NCI-H1417 (cell line): ENCODE measurements around the gene OGFR.
A peak's percentile ranks its signal among the peaks of the same experiment; 100 is the strongest.

Source experiments
- DNase-seq, 3 experiments: peaks; one replicate each; lab custom pipeline; 2025; lab: John Stamatoyannopoulos, UW

OGFR gene

DNA sequence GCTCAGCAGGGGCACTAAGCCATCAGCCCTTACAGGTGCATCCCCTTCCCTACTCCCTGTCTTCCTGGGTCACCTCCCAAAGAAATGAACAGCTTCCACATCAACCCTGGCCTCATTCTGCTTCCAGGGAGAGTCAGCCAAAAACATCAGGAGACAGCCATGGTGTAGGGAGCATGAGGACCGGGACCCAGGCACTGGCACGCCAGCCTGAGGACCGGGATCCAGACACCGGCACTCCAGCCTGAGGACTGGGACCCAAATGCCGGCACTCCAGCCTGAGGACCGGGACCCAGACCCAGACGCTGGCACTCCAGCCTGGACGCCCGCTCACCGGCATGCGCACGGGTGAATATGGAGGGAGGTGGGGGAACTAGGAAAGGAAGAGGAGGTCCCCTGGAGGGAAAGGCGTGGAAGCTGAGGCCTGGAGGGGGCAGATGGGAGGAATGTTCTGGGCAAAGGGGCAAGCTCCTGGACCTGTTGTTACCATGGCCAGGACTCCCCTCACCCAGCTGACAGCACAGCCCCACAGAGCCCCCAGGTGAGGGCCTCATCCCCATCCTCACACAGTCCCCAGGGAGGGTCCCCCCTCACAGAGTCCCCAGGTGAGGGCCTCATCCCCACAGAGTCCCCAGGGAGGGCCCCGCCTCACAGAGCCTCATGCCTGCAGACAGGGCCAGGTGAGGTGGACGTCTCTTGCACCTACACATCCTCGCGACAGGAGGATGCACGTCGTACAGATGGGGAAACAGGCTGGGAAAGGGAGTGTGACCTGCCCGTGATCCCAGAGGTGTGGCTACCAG, 34.3 kb upstream of the OGFR start:
- no peak for DNase-seq

DNA sequence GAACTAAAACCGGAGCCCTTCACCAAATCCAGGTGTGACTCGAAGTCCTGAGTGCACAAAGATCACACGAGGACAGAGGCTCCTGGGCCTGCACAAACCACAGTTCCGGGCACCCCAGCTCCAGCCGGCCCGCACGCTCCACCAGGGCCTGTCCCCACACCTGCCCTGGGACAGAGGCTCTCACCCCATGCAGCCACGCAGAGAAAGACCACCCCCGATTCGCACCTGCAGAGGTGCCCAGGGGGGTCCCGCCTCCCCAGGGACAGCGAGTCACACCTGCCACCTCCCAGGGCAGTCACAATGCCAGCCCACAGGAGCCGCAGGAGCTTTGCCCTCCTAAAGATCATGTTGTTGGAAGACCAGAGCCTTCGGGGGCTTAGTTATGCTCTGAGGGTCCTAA, 33.7 kb upstream of the OGFR start:
- no peak for DNase-seq

DNA sequence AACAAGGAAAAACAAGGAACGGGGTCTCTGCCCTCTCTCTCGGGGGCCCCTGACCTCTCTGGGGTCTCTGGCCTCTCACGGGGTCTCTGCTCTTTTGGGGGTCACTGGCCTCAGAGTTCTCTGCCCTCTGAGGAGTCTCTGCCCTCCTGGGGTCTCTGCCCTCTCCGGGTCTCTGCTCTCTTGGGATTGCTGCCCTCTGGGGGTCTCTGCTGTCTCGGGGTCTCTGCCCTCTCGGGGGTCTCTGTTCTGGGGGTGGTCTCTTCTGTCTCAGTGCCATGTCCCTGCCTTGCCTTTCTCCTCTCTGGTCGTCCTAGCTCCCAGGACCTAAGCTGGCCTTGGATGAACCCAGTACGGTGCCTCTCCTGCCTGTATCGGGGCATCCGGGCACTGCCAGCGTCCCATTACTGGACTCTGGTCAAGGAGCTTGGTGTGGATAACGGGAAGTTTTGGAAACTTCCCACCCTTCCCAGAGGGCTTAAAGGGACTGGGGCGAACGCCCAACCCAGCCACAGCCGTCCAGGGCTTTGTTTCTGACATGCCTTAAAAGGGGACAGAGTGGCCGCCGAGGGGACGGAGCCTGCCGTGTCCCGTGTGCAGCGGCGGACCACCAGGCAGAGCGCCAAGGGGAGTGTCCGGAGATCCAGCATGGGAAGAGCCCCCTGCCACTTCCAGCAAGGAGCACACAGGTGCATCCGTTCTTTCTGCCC, 33.1 kb upstream of the OGFR start:
- DNase-seq, result no peak

DNA sequence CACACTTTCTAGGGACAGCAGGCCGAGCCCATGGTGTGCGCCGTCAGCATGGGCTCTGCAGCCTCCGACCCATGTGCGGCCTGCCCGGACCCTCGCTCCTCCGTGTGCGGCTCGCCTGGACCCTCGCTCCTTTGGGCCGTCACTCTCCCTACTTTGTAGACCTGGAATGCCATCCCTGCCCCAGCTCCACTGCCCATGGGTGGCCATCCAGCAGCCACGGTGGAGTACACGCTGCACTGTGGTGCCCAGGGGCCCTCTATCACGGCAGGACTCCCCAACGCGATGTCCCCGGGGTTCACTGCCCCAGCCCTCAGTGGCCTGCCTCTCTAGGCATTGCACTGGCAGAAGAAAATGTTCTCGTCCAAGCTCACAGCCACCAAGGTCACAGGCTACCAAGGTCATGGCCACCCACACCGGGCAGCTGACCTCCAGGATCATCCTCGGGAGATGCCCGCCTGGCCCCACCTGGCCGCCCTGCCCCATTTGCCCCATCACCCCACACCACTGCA, 32.5 kb upstream of the OGFR start:
- DNase-seq, result no peak

DNA sequence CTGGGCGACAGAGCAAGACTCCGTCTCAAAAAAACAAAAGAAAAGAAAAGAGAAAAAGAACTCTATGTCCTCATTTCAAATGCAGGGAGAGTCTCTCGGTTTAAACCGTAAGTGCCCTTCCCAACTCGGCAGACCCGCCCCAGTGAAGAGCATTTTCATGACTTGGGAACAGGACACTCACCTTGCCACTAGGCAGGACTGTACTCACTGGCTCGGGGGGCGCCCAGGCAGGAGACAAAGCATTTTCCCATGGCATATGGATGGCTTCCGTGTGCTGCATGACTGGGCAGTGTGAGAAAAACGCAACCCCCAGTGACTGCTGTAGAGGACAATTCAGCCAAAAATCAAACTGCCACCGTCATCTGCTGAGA, 32.0 kb upstream of the OGFR start:
- no peak for DNase-seq

DNA sequence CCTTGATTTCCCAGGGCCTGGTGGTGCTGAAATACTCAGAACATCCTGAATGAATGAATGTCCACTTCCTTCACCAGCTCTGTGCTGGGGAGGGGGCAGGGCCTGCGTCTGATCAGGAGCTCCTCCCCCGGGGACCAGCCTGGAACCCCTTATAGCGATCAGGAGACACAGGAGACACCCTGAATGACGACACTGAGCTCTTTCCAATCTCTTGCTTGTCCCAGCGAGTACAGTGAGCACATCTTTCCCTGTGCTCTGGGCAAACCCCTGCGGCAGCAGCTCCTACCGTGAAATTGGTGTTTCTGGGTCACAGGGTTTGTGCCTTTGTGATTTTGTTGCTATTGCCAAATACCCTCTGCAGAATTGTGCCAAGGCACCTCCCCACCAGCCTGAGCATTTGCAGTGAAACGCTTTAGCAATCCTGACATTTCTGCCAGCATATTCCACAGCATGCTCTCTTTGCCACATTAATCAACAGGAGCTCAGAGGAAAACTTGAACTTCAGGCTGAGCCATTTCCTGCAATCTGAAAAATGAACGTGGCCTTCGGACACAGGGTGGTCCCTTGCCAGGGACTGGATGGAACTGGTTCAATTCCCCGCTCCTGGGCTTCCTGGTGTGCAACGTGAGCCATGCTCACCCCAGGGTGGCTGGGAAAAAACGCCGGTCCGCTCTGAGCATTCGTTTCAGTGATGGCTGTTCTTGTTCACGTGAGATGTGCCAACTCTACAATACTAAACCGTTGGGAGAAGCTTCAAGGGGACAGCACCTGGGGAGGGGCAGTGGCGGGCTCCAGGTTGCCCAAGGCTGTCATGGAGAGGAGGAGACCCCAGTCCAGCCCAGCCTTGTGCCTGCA, 31.4 kb upstream of the OGFR start:
- peak in 1 of 3 experiments; percentile 74 for DNase-seq

DNA sequence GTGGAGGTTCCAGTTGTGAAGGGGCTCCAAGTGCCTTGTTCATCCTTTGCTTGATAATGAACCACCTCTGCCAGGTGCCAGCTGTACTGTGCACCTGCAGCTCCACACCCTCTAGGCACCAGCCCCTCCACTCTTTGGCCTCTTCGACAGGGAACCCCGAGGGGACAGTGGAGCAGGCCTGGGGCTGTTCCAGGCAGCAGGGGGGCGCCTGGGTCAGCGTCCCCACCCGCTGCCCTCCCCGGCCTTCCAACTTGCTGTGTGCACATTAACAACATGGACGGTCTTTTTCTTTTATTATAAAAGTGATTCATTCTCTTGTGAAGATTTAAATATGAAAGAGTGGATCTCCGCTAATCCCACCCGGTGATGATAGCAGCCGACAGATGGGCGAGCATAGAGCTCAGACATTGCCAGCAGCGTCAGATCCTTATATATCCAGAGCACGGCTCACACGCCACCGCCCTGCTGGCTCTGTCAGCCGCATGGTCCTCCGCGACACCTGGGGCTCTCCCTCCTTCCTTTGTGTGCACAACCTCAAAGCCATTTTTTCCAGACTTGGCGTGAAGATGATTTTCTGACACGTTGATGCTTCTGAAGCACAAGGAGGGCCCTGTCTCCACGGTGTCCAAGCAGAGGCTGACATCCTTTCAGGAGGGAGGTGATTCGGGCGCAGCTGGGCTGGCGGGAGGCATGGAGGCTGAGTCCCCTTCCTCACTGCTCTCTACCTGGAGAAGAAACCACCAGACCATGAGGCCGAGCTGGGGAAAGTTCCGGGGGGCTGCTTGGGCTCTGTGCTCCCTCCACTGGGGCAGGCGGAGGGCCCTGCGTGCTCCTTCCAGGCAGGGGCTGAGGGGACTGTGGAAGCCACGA, 30.6 kb upstream of the OGFR start:
- peak; percentile 21 to 79 (median 72) for DNase-seq

DNA sequence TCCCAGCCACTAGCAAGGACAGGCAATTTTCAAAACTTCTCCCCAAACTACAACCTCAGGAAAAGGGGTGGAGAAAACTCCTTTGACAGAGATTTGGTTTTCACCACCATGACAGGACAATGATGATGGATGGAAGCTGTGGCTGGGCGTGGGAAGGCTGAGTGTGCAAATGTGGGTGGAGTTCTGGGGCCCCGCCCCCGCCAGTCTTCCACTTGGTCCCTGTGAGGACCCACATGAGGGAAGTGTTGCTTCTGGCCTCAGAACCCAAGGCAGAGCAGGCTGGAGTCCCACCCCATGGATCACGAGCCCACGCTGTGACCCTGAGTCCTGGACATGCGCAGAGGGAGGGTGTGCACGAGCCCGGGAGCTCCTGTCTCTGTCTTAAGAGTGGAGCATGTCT, 29.9 kb upstream of the OGFR start:
- peak in 2 of 3 experiments; percentile 43 to 68 for DNase-seq

DNA sequence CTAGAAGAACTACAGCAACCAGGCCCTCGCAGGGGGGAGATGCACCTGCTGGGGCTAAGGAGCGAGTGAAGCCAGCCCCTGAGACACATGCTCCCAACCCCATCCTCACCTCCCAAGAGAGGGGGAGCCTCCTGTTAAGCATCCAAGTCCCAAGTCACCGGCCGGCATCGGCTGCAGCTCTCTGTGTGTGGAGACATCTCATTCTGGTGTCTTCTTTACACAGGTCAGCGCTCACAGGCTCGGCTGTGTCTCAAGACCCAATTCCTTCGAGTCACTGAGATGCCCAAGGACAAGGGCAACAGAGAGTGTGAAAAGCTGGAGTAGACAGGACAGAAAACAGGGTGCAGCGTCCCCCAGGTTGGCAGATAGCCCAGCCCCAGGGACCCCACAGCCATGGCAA, 29.4 kb upstream of the OGFR start:
- no peak for DNase-seq

DNA sequence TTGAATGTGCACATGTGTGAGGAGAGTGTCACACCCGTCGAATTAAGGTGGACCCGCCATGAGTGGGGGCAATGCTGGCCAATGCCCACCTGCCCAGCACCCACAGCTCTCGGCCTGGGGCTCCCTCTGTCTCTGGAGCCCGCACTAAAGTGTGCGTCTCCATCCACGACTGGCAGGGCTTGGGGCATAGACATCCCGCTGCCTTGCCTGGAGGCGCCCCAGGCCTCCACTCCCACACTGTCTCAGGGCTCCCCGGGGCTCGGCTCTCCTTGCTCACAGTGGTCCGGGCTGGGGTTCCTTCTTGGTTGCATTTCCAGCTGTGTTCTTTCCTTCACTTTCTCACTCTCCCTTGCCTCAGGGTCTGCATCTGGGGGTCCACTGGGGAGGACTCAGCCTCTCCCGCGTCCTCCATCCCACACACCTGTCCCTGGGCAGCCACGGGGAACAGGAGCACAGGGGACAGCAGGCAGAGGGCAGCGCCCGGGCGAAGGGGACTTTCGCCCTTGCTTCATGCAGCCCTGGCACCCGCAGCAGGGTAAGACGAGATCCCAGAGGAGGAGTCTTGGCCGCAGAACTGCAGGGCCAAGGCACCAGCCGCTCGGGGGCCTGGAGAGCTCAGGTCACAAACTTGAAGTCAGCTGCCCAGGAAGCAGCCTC, 28.5 kb upstream of the OGFR start:
- DNase-seq, result no peak

DNA sequence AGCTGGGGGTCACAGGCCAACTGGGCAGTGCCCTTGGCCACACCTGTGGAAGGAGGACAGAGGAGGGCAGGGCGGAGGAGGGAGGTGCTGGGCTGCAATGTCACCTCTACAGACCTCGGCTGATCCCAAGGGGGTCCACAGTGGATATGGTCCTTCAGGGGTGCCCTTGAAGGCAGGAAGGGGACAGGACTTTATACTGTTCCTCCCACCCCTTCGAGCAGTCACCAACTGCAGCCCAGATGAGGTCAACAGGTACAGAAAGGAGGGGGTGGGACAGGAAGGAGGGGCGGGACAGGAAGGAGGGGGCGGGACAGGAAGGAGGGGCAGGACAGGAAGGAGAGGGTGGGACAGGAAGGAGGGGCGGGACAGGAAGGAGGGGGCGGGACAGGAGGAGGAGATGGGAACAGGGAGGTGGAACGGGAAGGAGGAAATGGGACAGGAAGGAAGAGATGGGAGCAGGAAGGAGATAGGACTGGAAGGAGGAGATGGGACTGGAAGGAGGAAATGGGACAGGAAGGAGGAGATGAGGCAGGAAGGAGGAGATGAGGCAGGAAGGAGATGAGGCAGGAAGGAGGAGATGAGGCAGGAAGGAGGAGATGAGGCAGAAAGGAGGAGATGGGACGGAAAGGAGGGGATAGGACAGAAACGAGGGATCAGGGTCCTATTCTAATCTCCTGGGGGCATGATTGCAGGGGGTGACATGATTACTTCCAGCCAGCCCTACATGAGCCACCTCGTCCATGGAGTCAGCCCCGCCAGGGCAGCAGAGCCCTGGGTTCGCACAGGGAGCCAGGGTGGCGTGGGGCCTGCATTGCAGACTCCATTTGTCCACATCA, 27.7 kb upstream of the OGFR start:
- no peak for DNase-seq

DNA sequence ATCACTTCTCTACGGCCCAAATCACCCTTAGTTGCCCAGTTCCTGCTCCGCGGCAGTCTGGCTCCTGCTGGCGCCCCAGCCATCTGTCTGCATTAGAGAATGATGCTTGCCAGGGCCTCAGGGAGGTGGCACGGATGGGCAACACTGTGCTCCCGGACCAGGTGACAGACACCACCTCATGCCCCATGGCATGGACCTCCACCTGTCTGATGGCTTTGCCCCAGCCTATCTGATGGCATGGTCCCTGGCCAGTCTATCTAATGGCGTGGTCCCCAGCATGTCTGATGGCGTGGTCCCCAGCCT, 27.2 kb upstream of the OGFR start:
- DNase-seq, result no peak

DNA sequence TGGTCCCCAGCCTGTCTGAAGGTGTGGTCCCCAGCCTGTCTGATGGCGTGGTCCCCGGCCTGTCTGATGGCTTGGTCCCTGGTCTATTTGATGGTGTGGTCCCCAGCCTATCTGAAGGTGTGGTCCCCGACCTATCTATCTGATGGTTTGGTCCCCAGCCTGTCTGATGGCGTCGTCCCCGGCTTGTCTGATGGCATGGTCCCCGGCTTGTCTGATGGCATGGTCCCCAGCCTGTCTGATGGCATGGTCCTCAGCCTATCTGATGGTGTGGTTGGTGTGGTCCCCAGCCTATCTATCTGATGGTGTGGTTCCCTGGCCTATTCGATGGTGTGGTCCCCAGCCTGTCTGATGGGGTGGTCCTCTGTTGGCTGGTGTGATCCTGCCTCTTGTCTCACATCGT, 26.6 kb upstream of the OGFR start:
- DNase-seq, result no peak

DNA sequence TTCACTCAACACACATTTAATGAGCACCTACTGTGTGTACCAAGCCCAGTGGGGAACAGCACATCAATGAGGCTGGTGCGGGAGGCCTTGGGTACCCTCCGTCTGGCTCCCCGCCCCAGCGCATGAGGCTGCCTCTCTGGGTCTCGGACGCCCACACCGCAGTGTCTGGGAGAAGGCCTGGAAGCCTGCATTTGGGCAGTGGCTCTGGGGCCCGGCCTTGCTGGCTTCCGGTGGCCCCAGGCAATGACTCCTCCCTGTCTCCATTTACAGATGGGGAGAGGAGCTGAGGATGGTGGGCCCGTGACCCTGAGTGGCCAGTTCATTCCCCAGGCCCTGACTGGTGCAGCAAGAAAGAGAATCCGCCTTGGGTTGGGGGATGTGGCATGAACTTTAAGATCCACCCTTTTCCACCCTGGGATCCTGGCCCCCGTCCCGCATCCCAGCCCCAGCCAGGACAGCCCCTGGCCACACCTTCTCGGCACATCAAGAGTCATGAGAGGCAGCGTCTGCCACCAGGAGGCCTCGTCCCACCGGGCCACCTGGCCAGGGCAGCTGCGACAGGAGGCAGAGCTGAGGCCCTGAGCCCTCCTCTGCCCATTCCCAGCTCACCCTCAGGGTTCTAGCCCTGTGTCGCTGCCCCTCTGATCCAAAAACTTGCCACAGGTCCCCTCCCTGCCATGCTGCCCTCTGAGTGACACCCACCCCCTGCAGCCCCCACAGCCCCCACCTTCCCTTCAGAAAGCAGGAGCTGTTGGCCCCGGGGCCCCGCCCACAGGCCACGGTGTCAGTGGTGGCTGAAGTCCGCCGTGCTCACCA, 25.8 kb upstream of the OGFR start:
- no peak for DNase-seq

DNA sequence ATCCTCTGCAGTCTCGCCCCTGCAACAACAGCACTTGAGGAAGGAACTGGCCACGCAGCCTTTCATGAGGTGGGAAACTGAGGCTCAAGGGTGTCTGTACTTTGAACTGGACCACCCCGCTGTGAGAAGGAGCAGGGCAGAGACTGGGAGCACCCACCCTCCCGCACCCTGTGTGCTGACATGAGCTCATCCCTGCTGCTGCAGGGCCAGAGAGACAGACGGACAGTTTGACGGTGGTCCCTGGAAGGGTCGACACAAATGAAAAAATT, 25.3 kb upstream of the OGFR start:
- no peak for DNase-seq

DNA sequence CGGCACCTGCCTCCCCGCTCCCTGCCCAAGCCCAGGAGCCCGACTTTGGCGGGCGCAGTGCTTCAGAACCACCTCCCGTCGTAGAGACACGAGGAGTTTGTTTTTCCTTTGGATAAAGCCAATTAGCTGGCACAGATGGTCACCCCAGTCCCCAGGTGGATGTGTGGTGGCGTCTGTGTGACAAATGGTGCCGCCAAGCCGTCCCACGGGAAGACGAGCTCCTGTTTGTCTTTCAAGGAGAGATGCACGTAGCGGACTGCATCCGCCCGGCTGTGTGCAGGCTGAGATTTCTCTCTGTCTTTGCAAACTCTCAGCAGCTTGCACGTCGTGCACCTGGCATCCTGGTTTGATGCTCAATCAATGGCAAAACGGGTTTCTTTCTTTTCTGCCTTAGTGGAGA, 24.4 kb upstream of the OGFR start:
- peak; percentile 66 to 77 (median 76) for DNase-seq

DNA sequence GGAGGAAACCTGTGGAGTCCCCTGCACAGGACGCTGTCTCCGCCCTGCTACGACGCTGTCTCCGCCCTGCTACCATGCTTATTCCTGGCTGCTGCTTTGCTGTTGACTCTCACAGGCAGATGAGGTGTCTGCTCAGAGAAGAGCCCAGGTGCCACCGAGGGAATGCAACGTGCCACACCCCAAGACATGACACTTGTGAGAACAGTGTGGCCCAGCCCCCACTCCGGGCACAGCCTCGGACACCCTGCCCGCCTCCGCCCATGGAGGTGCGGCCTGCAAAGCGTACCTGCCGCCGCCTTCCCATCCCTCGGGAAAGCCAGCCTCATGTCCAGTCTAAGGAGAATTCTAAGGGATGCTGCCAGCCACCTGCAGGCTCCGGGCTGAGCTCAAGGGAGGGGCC, 23.9 kb upstream of the OGFR start:
- peak; percentile 61 to 75 (median 75) for DNase-seq

DNA sequence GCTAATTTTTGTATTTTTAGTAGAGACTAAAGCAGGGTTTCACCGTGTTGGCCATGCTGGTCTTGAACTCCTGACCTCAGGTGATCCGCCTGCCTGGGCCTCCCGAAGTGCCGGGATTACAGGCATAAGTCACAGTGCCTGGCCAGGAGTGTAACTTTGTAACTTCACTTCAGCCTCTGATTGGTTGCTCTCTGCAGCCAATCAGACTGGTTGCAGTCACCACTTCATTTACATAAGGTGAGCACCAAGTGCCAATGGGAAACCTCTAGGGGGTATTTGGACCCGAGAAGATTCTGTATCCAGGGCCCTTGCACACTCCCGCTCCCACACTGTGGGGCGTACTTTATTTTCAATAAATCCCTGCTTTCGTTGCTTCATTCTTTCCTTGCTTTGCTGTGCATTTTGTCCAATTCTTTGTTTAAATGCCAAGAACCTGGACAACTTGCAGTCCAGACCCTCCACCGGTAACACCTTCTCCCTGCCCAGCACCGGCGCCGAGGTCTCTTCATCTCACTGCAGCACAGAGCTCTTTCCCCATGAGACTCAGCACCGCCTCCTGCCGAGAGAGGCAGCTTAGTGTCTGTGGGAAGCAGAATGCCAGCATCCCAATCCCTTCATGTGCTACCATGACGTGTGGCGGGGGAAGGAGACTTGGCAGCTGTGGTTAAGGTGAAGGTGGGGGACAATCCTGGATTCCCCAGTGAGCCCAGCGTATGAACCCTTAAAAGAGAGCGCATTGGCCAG, 22.3 kb upstream of the OGFR start:
- no peak for DNase-seq

DNA sequence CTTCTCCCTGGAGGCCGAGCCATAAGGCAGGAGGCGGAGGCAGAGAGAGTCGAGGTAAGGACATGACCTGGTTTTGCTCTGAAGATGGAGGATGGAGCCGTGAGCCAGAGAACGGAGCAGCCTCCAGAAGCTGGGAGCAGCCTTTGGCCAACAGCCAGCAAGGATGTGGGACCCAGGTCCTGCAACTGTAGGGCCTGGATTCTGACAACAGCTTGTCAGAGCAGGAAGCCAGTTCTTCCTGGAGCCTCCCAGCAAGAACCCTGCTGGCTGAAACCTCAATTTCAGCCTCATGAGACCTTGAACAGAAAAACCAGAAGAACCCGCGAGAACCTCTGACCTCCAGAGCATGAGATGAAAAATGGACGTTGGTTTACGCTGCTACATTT, 21.7 kb upstream of the OGFR start:
- no peak for DNase-seq
